ENCODE measurements around the gene FBXL4. TPM values are rescaled to one million over a fixed set of nuclear protein-coding genes. Genes with fewer than 3 reads are reported as not detected.
A peak's percentile ranks its signal among the peaks of the same experiment; 100 is the strongest.

Gene FBXL4
- total RNA-seq, 2 donors from 2014 or later, result 13.4 to 14.5 TPM

- intact Hi-C loops (cut with DNase I), result no loop called here
- DNase-seq (ENCODE audit: low spot score), result no peak
Measured at GRCh38 chr6:98905759-98906158, 42.0 kb downstream of the FBXL4 start.

- no peak for DNase-seq (ENCODE audit: low spot score)
- intact Hi-C loops (cut with DNase I), result no loop called here
Measured at GRCh38 chr6:98904096-98904495, 43.6 kb downstream of the FBXL4 start.

GRCh38 chr6:98900706-98901105 is 47.0 kb downstream of the FBXL4 start:
- intact Hi-C loops (cut with DNase I), result no loop called here
- no peak for DNase-seq (ENCODE audit: low spot score)

DNA sequence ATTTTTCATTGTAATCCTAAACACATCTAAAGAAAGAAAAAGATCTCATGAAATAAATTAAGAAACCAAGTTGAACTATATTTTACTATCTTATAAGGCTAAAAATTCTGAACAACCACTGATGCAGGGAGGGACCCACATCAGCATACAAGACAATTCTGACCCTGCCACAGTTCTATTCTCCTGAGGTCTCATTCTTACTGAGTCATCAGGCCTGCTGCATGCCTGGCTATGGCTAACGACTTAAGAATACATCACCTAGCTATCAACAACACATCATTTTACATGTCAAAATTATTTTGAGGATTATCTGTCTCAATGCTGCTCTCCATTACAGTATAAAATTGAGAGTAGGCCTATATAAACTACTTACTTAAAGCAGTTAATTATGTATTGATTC is 52.9 kb downstream of the FBXL4 start:
- intact Hi-C loops (cut with DNase I), result no loop called here
- DNase-seq (ENCODE audit: low spot score), result no peak

- intact Hi-C loops (cut with DNase I), result no loop called here
- no peak for DNase-seq (ENCODE audit: low spot score)
Measured at GRCh38 chr6:98887650-98888049, 60.1 kb downstream of the FBXL4 start.

- DNase-seq (ENCODE audit: low spot score), result no peak
- intact Hi-C loops (cut with DNase I), result no loop called here
Measured at GRCh38 chr6:98885330-98885729, 62.4 kb downstream of the FBXL4 start.

- intact Hi-C loops (cut with DNase I), result no loop called here
- DNase-seq (ENCODE audit: low spot score), result no peak
Measured at GRCh38 chr6:98880486-98880885, 67.3 kb downstream of the FBXL4 start.

DNA sequence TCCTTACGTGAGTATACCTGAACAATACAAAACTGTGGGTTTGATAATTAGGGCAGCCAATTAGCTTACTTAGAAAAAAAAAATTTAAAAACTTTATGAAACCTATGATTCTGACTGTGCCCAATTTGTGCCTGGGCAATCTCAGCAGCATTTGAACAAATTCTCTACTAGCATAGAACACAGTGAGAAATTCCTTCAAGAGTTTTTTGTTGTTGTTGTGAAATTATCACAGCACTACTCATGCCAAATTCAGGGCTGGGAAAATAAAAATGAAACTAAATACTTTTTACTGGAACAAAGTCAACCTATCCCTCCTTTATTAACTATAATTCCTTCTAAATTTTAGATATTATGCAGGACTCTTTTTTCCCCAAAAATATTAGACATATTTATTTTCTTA is 70.5 kb downstream of the FBXL4 start:
- intact Hi-C loops (cut with DNase I), result no loop called here
- DNase-seq (ENCODE audit: low spot score), result no peak

DNA sequence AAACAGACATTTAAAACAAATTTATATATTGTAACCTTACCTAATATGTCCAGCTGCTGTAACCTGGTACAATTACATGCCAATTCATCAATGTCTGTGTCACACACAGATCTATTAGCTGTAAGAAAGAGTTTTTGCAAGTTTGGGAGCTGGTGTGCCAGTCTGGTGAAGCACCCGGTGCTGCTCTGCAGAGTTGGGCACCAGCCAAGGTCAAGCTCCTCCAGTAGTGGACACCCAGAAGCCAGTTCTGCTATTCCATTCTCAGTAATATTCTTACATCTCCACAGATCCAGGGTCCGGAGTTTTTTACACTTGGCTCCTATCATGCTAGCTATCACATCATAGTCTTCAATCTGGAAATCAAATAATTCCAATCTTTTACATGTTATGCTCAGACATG is 72.4 kb downstream of the FBXL4 start:
- intact Hi-C loops (cut with DNase I), result no loop called here
- DNase-seq (ENCODE audit: low spot score), result no peak

DNA sequence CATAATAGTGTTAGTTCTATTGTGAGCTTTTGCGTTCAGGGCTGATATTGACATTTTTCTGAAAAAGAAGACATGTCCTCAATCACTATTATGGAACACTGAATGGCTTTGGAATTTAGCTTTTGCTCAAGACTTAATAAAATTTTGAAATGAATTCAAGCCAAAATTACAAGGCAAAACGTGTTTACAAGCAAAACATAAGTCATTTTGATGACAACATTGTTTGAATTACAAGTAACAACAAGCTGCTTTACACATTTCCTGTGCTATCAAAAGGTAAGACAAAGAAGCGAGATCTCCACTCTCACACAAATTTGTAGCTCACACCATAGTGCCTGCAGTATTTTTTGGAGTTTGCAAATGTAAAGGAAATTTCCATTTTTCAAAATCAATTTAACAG is 75.9 kb downstream of the FBXL4 start:
- intact Hi-C loops (cut with DNase I), result no loop called here
- DNase-seq (ENCODE audit: low spot score), result no peak

DNA sequence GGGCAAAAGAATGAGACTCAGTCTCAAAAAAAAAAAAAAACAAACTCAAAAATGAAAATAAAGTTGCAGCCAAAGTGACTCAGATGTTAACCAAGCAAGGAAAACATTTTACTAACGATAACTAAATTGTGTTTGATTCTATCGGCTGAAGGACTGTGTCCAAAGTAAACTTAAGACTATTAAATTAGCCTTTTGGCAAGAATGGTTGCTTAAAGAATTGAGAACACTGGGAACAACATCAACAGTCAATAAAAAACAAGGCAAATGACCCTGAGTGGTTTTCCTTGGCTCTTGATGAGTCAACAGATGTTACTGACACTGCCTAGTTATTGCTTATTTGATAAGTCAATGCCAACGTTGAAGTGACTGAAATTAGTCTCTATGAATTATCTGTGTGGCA is 76.7 kb downstream of the FBXL4 start:
- no peak for DNase-seq (ENCODE audit: low spot score)
- intact Hi-C loops (cut with DNase I), result no loop called here

DNA sequence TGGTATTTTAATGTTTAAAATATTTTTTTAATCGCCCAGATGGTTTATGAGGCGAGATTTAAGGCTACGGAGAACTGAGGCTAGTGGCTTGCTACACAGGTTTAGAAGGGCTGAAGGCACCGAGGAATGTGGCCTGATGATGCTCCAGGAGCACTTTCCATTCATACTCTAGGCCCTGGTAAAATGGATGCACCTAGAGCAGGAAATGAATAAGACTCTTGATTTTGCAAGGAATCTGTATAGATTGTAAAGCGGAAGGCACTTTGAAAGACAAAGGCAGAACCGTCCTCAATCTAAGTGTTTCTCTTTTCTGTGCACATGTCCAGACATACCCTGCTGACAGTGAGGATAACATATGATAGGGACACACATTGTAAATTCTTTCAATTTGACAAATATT is 83.2 kb downstream of the FBXL4 start:
- intact Hi-C loops (cut with DNase I), result no loop called here
- no peak for DNase-seq (ENCODE audit: low spot score)

DNA sequence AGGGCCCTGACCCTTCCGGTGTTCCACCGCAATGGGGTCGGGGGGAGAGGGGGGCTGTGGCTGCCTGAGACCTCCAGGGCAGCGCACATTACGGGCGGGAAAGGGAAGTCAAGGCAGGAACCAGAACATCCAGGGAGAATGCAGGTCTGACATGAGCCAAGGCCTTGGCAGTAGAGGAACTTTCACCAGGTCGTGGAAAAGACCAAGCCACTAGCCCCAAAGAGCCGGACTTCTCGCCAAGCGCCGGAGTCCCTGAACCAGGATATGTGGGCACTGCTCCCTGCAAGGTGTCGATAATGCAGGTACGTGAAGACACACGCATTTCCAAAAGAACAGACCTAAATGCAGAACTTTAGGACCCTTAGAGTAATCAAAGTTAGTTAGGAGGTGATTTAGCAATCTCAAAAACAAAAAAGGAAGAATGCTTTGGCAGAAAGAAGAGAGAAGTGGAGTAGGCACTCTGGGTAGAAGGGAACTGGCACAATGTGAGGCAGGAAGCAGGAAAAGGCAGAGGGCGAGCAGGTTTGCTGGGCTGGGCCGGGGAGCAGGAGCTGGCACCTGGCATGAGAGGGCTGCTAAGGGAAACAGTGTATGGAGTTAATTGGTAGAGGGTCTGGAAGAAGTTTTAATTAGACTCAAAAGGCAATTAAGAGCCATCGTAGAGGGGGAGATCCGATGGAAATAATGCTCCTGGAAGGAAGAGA is 99.1 kb downstream of the FBXL4 start:
- no peak for DNase-seq (ENCODE audit: low spot score)
- intact Hi-C loops (cut with DNase I), result no loop called here

GRCh38 chr6:98847779-98848538 is 99.8 kb downstream of the FBXL4 start:
- peak; percentile 78 for DNase-seq (ENCODE audit: low spot score)
- intact Hi-C loops (cut with DNase I), result no loop called here

DNA sequence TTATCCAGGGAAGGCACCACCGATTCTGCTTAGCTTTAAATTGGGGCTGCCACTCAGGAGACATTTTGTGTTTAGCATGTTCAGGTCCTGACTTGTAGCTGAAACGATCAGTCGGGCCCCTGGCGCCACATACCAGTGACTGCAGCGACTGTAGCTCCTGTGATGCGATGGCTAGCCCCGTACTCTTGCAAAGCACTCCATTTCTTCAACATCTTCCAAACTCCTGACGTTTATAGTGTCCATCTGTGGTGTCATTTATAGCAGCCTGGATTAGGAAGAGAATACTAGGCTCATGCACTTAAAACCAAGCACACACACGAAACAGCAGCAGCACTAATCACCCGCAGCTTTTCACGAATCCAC is 100.3 kb downstream of the FBXL4 start:
- intact Hi-C loops (cut with DNase I), result no loop called here
- DNase-seq (ENCODE audit: low spot score), result no peak

DNA sequence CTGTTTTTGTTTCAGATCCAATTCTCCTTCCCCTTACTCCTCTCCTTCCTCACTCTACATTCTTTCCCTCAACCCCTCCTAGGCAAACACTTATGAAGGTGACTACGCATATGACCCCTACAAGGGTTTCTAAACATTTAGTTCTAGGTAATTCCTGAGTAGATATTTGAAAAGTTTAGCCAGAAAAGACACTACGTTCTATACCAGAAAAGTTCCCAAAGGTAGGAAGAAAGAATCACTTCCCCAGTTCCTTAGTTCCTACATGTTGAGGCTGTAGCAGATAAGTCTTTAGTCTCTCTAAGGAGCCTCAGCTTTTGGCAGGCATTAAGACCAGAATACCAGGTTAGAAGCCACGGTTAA is 101.7 kb downstream of the FBXL4 start:
- DNase-seq (ENCODE audit: low spot score), result no peak
- intact Hi-C loops (cut with DNase I), result no loop called here

DNA sequence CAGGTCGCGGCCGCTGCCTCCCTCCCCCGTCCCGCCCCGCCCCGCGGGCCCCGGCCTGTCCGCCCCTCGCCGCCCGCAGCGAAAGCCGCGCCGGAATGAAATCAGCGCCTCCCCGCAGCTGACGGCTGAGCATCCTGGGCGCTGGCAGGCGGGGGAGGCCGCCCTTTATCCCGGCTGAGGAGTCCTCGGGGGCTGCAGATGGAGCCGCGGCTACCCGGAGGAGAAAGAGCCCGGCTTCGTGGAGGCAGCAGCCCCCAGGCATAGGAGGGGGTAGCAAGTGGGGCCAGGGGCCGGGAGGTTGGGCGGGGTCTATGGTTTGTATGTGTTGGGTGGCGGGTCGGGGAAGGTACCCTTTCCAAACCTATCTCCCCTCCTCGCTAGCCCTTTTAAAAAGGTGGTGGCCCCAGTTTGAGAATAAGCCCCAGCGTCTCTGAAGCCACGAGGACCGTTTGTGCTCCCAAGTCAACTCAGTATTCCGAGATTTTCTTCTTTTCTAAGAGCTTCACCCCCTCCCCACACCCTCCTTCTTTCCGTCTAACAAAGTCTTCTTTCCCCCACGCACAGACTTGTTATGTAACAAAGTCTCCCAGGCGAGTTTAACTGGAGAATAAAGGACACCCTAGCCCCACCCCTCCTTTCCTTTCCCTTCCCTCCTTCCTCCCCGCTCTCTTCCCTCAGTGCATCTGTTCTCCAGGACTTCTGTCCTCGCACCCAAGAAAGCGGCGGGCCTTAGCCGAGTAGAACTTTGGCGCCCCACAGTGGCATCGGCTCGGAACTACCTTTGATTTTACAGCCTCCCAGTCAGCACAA is 102.3 kb downstream of the FBXL4 start:
- intact Hi-C loops (cut with DNase I), result no loop called here

DNA sequence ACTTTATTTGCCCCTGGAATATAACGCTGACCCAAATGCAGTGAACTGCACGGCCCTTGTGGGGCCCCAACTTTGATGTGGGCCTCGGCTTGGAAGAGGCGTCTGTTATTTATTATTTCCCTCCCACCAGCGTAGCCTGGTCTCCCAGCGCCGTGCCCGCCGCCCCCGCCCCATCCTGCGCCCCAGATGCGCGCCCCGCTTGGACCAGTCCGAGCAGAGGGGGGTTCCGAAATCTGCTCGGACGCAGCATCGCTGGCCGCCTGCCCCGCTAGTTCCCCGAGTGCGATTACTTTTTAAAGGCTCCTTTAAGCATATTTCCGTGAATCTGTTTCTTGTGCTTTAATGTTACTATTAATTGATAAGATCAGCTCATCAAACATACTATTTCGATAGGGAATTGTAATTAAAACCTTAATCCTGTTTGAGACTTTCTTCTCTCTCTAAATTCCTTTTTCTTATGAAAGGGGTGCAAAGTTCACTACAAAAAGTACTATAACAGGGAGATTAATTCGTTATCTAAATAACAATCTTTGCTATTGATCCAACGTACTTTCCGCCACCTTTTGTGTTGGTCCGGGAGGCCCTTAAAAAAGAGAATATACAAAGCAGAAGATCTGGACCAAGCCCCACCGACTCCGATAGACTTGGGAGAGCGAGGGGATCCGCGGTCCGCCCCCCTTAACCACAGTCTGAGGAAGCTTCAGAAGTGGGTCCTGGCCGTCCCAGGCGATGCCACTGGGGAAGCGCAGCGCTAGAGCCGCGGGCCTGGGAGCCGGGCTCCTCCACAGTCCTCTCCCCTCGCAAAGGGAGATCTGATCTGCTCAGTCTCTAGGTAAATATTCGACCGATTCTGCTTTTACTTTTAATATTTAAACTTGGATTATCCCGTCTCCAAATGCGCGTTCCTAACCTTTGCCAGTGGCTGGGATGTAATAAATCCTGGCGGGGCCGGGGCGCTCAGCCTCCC is 103.2 kb downstream of the FBXL4 start:
- intact Hi-C loops (cut with DNase I), result no loop called here
- no peak for DNase-seq (ENCODE audit: low spot score)

More for the DNA sequence above, 102.3 kb downstream of the FBXL4 start:
- peak; percentile 92 for DNase-seq (ENCODE audit: low spot score)

All from posterior vena cava (tissue), 2 donors.